Neural cell (in vitro differentiated cells): ENCODE data around the gene ADCY2.

ENCODE experiments used
- CTCF ChIP-seq: fragments of 450-650 bp; IDR thresholded peaks from 2 replicates; pipeline ENCODE4 v1.5.1; 2014; ENCODE audit warnings: antibody characterized with exemption, mild to moderate bottlenecking, moderate library complexity; ENCODE audit not compliant: poor library complexity, severe bottlenecking
- EP300 ChIP-seq: fragments of 450-650 bp; conservative IDR thresholded peaks from 2 replicates; pipeline ENCODE4 v1.6.1; 2014; ENCODE audit warnings: antibody characterized with exemption, mild to moderate bottlenecking, moderate library complexity; ENCODE audit not compliant: poor library complexity, severe bottlenecking
- MXI1 ChIP-seq: fragments of 450-650 bp; conservative IDR thresholded peaks from 2 replicates; pipeline ENCODE4 v1.6.1; 2014; ENCODE audit warnings: antibody characterized with exemption, mild to moderate bottlenecking; ENCODE audit not compliant: poor library complexity, severe bottlenecking
- POLR2AphosphoS5 ChIP-seq: IDR thresholded peaks from 2 replicates; pipeline ENCODE4 v1.6.1; 2012

DNA sequence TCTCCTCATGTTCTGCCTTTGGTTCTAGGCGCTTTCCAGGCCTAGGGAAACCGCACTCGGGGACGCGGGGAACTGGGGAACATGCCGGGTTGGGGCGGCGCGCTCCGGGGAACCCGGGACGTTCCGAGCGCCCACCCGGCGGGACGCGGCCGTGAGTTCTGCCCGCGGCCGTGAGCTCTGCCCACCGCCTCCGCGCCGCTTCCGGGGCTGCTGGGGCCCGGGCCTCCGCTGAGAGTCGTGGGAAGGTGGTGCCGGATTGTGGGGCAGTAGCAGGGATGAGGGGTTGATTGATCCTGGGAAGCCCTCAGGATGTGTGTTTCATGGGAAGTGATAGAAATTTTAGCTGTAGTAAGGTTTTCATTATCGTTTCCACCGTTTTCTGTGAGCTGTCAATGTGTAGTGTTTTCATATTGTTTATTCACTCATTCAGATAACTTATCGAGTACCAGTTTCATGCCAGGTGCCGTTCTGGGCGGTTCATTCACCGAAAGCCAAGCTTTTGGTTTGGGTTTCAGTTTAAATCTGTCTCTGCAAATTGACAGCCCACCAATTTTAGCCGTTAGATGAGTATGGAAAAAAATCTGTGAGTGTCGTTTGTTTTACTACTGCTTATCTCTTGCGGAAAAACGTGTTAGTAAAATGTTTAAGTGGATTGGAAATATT lies 473.7 kb downstream of the ADCY2 start:
- TF ChIP-seq CTCF (no peak), POLR2AphosphoS5 (no peak), EP300 (no peak), MXI1 (no peak)
